T-helper 9 cell (primary cell): Measurements from ENCODE around the gene HAUS8.

Source experiments
- DNase-seq: peaks from one replicate; pipeline ENCODE4 v3.0.0-alpha.2; 2020

HAUS8 gene

DNA sequence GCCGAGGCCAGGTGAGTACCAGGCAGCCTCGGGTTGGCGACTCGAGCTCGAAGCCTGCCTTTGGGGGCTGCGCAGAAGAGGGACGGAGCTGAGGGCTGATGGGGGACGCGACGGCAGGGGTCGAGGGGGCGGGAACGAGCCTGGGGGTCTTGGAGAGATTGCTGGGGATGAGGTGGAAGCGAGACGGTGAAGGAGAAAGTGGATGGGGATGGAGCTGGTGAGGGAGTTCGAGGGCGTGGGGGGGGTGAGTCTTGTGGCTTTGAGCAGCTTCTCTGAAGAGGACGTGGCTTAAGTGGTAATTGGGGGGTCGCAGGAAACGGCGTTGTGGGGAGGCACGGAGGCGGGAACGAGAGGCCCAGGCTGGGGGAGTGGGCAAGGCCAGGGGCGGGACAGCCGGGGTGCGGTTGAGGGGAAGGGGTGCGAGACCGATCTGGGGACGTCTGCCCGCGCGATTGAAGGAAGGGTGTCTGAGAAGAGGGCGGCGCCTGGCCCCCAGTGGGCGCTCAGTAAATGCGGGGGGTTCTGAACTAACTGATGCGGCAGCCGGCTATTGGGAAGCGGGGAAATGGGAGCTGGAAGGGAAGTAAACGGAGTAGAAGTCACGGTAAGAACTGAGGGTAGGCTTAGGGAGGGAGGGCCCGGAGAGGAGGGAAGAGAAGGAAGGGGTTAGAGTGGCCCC is 751 bp upstream of the HAUS8 start:
- peak; percentile 44 for DNase-seq

DNA sequence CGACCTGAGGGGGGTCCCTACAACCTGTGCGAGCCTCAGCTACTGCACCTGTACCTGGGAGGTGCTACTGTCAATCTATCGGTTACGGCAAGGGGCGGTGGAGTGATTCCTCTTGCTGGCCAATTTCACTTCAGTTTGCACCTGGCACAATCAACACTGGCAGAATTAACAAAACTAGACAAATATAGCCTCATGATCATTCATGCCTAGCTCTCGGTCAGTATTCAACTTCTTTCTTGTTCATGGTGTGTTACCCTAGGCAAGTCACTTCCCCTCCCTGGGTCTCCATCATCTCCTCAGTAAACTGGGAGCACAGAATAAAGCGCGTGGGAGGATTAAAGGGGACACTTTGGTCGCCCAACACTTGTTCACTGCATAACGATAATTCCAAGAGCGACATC is 618 bp downstream of the HAUS8 start:
- no peak for DNase-seq

DNA sequence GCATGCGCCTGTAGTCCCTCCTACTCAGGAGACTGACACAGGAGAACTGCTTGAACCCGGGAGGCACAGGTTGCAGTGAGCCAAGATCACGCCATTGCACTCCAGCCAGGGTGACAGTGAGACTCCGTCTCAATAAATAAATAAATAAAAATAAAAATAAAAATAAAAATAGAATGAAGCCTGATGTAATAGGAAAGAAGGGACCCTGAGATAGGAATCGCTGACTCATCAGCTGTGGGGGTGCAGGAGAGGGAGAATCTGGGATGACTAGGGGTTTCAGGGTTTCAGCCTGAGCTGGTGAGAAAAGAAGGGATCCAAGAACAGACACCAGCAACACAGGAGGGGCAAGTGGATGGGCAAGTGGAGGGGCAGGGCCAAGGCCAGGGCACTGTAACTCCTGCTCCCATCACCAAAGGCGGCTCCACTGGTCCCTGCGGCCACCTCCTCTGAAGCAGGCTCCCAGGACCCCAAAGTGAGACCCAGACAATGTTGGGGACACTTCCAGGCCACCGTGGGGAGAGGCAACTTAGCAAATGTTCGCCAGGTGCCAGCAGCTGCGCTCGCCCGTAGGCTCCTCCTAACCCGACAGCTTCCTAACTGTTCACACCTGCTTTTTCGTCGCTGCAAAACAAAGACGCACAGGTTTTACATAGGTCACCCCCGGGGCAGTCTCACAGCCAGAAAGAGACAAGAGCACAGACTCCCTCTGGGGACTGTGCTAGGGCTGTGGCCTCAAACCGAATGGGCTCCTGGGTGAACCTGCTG is 1.2 kb downstream of the HAUS8 start:
- no peak for DNase-seq

DNA sequence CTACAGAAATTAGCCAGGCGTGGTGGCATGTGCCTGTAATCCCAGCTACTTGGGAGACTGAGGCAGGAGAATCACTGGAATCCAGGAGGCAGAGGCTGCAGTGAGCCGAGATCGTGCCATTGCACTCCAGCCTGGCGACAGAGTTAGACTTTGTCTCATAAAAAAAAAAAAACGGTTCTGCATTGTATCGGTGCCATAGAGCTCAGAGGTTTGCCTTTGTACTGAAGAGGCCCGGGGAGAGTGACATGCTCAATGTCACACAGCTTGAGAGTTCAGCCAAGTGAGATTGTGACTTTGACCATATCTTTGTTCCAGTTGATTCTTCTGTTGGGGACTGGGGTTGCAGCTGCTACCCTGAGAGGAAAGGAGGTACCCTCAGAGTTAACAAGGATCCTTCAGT is 4.3 kb downstream of the HAUS8 start:
- no peak for DNase-seq

DNA sequence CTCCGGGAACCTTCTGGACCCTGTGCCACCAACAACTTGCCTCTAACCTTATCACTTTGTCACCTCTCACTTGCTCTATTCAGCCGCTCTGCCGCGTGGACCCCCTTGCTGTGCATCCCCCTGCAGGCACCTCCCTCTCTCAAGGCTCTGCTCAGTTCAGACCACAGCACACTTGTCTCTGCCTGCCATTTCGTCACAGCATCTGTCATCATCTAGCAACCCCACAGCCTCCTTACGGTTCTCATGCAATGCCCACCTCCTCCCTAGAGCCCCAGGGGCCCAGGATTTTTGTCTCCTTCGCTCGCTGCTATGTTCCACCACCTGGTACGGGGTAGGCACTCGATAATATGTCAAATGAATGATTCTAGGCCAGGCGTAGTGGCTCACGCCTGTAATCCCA is 4.8 kb downstream of the HAUS8 start:
- DNase-seq, result no peak

DNA sequence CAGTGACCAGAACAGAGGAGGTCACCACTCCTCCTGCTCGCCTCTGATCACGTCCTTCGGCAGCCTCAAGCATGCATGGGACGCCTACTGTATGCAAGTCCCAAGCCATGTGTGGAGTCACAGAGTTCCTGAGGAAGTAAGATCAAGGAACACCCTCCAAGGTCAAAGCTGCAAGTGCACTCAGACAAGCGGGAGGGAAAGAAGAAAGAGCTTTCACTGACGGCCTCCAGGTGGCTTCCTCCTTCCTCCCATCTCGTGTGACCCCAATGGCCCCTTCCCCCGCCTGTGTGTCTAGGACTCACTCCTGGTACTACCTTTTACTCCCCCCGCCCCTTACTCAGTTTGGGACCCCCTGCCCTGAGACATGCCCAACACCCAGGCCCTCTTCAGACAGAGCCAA is 6.1 kb downstream of the HAUS8 start:
- DNase-seq, result no peak

DNA sequence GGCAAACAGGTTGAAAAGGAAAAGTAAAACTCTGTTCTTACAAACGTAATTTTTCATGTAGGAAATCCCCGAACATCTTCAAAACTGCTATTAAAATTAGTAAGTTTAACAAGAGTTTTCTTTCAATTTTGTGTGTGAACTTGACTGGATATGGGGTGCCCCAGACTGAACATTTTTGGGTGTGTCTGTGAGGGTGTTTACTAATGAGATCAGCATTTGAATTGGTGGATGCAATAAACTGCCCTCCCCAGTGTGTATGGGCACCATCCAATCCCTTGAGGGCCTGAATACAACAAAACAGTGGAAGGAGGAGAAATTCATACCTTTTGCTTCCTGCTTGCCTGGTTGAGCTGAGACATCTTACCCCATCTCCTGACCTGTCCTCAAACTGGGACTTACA is 11.8 kb downstream of the HAUS8 start:
- no peak for DNase-seq

DNA sequence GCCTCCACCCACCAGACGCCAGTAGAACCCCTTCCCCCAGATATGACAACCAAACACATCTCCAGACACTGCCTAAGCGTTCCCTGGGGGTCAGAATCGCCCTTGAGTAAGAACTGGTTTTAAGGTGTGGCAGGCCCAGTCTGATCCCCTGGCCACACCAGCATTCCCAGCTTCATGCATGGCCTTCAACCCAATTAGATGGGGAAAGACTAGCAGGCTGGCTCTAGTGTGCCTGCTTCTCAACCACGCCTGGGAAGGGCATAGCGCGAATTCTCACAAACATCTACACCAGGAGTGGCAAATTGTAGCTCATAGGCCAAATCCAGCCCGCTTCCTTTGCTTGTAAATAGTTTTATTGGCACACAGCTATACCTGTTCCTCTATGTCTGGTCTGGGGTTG is 13.6 kb downstream of the HAUS8 start:
- DNase-seq, result no peak

DNA sequence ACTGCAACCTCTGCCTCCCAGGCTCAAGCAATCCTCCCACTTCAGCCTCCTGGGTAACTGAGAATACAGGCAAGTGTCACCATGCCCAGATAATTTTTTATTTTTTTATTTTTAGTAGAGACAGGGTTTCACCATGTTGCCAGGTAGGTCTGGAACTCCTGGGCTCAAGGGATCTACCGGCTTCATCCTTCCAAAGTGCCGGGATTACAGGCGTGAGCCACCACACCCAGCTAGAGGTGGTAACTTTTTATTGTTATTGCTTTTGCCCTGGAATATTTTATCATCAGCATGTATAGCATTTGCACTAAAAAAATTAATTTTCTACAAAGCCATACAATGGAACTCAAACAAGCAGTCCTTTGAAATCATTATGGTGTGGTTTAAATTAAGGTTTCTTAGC is 14.0 kb downstream of the HAUS8 start:
- DNase-seq, result no peak

DNA sequence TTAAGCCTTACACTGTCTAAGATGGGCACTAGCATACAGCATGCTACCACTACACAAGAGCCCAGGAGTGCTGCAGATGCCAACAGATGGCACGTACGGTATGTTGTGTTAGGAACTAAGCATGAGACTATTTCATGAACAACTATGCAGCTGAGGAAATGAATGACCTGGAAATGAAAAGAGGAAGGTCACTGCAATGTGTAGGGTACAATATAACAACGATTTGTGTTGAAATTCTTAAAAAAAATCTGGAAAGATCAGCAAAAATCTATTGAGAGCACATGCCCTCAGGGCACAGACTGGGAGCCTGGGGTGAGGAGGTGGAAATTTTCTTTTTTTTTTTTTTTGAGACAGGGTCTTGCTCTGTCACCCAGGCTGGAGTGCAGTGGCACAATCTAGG is 14.4 kb downstream of the HAUS8 start:
- no peak for DNase-seq

DNA sequence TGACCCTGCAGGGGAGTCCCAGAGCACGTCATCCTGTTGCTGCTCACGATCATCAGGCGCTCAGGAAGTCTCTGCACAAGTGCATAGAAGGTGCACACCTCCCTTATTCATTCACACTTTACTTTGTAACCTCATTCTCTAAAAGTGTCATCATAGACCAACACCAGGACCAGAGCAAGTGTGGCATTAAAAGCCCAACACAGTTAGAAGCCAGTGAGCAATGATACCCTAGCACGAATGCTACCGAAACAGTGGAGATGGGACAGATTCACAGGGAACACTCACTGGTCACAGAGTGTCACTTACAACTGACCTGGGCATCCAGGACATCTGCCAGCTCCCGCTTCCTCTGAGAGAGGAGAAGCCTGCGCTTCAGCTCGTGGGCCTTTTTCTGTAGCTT is 17.0 kb downstream of the HAUS8 start:
- DNase-seq, result no peak

DNA sequence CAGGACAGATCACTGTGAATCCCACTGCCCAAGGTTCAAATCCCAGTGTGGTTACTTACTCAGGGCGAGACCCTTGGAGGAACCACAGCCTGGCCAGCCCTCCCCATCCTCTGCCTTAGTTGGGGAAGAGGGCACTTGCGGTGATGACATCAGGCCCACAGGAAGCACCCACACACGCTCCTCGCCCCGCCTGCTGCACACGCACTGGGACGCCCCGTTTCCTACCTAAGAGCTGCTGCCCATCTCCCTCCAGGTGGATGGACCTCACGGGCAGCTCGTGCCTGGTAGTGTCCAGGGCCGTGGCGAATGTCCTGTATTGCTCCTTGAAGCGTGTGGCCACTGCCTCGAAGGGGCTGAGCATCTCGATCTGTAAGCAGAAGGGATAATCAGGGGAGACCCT is 19.6 kb downstream of the HAUS8 start:
- no peak for DNase-seq

DNA sequence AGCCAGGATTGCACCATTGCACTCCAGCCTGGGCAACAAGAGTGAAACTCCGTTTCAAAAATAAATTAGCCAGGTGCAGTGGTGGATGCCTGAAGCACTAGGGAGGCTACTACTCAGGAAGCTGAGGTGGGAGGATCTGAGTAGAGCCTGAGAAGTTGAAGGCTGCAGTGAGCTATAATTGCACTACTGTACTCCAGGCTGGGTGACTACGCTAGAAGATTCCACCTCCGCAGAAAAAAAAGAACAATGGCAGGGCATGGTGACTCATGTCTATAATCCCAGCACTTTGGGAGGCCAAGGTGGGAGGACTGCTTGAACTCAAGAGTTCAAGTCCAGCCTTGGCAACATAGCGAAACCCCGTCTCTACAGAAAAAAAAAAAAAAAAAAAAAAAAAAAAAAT is 20.5 kb downstream of the HAUS8 start:
- DNase-seq, result no peak

DNA sequence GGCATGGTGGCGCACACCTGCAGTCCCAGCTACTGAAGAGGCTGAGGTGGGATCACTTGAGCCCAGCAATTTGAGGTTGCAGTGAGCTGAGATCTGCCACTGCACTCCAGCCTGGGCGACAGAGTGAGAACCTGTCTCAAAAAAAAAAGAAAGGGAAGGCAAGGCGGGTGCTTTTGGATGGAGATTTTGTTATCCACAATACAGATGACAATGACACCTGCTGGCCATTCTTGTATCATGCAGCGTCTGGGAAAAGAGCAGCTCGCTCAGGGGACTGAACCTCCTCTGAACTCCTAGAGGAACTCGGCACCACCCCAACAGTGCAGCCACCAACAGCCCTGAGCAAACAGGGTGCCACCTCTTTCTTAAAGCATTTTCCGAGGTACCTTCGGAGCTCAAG is 22.8 kb downstream of the HAUS8 start:
- no peak for DNase-seq

DNA sequence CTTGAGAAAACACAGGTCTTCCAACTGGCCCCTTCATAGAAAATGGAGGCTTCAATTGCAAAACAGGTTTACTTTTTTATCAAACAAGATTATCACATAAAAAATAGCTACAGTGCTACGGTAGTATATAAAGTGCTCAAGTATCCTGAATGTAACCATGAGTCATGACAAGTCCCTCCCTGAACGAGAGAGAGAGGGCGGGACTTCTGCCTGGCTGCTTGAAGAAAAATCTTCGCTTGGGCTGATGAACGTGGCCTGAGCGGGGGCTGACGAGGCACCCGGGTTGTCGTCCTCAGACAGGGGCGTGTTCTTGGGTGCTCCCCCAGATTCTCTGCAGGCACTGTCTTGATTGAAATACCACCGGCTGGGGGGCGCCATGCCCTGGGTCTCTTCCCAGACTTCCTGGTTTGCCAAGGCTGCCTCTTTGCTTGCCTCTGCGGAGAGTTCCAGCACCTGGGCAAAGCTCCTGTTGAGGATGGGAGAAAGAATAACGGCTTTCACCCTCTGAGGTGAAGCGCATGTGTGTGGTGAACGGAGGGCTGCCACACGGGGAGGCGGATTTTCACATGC is 25.5 kb downstream of the HAUS8 start:
- no peak for DNase-seq

DNA sequence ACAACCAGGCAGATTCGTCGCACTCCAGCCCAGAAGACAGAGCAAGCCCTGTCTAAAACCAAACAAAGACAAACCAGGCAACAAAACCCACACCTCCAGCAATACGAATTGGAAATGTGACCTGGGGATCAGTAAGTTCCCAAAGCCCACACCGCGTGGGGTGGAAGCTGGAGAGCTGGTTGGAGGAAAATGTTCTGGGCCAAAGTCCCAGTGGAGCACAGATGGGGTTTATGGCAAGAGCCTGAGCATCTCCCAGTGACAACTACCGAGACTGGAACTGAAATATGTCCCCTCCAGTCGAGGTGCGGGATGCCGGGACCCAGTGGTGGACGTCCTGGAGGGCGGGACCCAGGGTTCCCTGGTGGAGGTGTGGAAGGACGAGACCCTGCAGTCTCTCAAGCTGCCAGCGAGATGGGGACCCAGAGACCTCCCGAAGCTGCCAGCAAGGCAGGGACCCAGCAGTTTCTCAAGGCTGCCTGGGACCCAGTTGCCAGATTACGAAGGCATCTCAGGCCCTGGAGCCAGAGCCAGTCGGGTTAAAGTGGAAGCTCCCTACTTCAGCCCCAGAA is 26.3 kb downstream of the HAUS8 start:
- DNase-seq, result no peak

DNA sequence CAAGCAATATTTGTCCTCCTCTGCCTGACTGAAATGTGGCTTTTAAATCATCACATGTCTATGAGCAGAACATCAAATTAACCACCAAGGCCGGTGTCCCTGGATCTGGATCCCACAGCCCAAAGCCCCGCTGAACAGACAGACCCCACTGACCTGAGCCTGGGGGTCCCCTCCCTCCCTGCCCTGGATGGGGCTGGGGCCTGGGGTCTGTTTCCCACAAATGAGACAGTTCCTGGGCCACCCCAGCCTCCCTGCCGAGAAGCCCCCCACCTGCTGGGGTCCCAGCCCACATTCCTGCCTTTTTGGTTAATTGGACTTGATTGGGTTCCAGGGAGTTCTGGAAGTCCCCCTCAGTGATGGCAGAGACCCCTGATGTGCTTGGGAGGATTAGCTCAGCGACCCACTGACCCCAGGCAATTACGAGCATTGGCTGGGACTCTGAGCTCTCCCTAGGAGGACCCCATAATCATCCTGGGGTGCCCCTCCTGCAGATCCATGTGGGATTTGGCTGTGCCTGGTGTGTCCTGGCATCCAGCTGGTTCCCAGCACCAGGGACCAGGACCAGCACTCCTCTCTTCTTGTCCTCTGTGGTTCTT is 29.2 kb downstream of the HAUS8 start:
- DNase-seq, result no peak

DNA sequence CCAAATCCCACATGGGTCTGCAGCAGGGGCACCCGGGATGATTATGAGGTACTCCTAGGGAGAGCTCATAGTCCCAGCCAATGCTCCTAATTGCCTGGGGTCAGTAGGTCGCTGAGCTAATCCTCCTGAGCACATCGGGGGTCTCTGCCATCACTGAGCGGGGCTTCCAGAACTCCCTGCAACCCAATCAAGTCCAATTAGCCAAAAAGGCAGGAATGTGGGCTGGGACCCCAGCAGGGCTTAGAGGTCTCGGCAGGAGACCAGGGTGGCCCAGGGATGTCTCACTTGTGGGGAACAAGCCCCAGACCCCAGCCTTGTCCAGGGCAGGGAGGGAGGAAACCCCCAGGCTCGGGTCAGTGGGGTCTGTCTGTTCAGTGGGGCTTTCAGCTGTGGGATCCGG is 31.5 kb downstream of the HAUS8 start:
- no peak for DNase-seq

DNA sequence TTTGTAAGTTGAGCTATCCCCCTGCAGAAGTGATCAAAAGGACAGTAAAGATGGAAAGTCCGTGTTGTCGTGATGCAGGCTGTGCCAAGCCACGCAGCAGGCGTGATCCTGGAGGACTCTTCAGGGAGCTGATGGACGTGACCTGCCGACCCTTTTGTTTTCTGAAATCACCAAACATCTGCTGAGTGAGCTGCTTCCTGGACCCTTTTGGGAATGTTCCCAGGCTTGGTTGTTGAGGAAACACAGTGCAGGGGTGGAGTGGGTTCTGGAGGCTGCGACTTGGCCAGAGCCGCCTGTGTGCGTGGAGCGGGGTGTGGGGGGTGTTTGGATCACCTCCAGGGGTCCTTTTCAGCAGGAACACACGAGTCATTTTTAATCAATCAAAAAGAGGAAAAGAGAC is 33.3 kb downstream of the HAUS8 start:
- DNase-seq, result no peak

DNA sequence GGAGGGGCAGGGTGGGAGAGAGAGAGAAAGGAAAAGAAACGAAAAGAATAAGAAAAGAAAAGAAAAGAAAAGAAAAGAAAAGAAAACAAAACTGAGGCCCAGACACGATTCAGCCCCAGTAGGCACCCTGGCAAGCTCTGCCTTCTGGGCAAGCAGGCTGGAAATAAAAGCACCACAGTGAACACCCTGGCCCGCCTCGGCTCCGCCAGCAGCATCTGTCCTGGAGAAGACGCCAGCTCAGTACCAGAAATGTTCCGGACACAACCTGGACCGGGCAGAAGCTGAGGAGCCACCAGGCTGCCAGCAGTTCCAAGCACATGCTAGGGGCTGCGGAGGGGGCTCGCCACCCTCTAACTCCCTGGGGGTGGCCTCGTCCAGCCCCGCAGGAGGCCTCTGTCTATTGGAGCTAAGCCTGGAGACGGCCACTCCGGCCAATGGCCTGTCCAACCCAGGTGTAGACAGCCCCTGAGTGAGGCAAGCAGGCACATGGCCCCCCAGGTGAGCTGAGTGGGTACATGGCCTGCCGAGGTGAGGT is 37.2 kb downstream of the HAUS8 start:
- DNase-seq, result no peak

DNA sequence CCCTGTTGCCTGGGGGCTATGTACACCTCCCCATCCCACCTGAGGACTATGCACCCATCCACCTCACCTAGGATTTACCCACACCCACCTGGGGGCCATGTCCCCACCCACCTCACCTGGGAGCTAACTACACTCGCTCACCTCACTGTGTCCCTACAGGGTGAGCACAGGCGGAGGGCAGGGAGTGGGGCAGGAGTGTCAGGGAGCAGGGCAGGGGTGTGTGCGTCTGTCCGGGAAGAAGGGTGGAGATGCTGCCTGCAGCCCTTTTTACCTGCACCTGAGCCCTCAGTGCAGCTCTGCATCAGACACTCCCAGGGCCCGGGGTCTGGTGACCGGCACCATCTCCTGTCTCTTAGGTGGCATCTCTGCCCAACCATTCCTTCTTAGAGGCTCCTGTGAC is 38.1 kb downstream of the HAUS8 start:
- no peak for DNase-seq

DNA sequence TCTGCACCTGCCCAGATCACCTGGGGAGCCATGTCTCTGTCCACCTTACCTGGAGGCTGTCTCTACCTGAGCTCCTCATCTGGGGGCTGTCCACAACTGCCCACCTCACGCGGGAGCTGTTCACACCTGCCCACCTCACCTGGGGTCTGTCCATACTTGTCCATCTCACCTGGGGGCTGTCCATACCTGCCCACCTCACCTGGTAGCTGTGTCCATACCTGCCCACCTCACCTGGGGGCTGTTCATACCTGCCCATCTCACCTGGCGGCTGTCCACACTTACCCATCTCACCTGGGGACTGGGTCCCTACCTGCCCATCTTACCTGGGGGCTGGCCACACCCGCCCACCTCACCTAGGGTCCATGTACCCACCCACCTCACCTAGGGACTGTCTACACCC is 38.6 kb downstream of the HAUS8 start:
- no peak for DNase-seq

DNA sequence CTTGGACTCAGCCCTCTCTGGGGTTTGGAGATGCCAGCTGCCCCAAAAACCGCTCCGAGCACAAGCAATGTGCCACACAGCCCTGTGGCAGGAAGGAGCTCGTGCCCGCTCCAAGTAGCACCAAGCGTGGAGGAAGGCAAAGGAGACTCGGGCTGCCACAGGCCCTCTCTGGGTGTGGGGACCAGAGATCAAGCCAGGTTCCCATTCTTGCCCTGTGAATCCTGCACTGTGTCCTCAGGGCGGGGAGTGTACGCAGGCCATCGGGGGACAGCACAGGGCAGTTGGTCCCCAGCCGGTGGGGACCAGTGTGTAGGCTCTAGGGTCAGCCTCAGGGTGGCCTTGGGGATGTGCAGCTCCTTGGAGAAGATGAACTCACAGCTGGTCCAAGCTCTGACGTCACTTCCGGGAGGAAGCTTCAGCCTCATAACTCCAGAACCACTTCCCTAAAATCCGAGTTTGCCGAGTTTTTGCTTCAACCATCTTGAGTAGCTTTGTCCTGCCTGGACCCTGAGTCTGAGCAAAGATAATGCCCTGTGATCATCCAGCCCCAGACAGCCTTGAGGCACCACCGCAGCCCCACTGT is 39.3 kb downstream of the HAUS8 start:
- no peak for DNase-seq
